GM19043 (cell line): ENCODE measurements around the gene CACNA1C.

Experiments used
- ATAC-seq: cut with Tn5 transposase; IDR thresholded peaks from one replicate; pipeline ENCODE4 v1.9.1; 2021; ENCODE audit warnings: low read depth; ENCODE audit not compliant: unreplicated experiment

The CACNA1C gene

GRCh38 chr12:2643576-2644135, 590.9 kb downstream of the CACNA1C start:
- ATAC-seq: no peak

- ATAC-seq: no peak
These were observed 592.1 kb downstream of the CACNA1C start for GRCh38 chr12:2644683-2645405.

- no peak for ATAC-seq
These were observed 592.7 kb downstream of the CACNA1C start for GRCh38 chr12:2645460-2645859.

- no peak for ATAC-seq
These were observed 593.6 kb downstream of the CACNA1C start for GRCh38 chr12:2646341-2646740.

GRCh38 chr12:2647186-2647585, 594.4 kb downstream of the CACNA1C start:
- ATAC-seq: no peak

GRCh38 chr12:2648406-2648805, 595.6 kb downstream of the CACNA1C start:
- ATAC-seq: no peak

- ATAC-seq: no peak
These were observed 596.6 kb downstream of the CACNA1C start for GRCh38 chr12:2649201-2650030.

- ATAC-seq: no peak
These were observed 597.7 kb downstream of the CACNA1C start for GRCh38 chr12:2650261-2651067.

GRCh38 chr12:2651068-2651965, 598.5 kb downstream of the CACNA1C start:
- no peak for ATAC-seq

- ATAC-seq: no peak
These were observed 599.2 kb downstream of the CACNA1C start for GRCh38 chr12:2652011-2652400.

- ATAC-seq: no peak
These were observed 599.8 kb downstream of the CACNA1C start for GRCh38 chr12:2652401-2653081.

GRCh38 chr12:2653461-2653965, 600.7 kb downstream of the CACNA1C start:
- no peak for ATAC-seq

GRCh38 chr12:2654311-2654710, 601.5 kb downstream of the CACNA1C start:
- no peak for ATAC-seq

- ATAC-seq: no peak
These were observed 602.0 kb downstream of the CACNA1C start for GRCh38 chr12:2654741-2655140.

- no peak for ATAC-seq
These were observed 609.7 kb downstream of the CACNA1C start for GRCh38 chr12:2662524-2662923.

- no peak for ATAC-seq
These were observed 612.2 kb downstream of the CACNA1C start for GRCh38 chr12:2664721-2665577.

GRCh38 chr12:2666411-2666810, 613.6 kb downstream of the CACNA1C start:
- no peak for ATAC-seq

GRCh38 chr12:2666846-2667245, 614.1 kb downstream of the CACNA1C start:
- no peak for ATAC-seq
